HUDEP-2 (cell line): Measurements from ENCODE around the gene STK39.
A peak's percentile ranks its signal among the peaks of the same experiment; 100 is the strongest.

Experiments used
- DNase-seq, 76 experiments: peaks; one replicate each; lab custom pipeline; 2025; ENCODE audit not compliant: unreplicated experiment in 76 of 76; lab: John Stamatoyannopoulos, UW

The STK39 gene

GRCh38 chr2:168025487-168026202 is 221.8 kb downstream of the STK39 start:
- DNase-seq = no peak

GRCh38 chr2:168024459-168024858 is 222.9 kb downstream of the STK39 start:
- no peak for DNase-seq

- no peak for DNase-seq
Observed at GRCh38 chr2:168021800-168022587, 225.4 kb downstream of the STK39 start.

GRCh38 chr2:168015274-168015953 is 232.0 kb downstream of the STK39 start:
- no peak for DNase-seq

- no peak for DNase-seq
Observed at GRCh38 chr2:168009900-168010299, 237.5 kb downstream of the STK39 start.

GRCh38 chr2:168008646-168009195 is 238.7 kb downstream of the STK39 start:
- peak in 11 of 76 experiments; percentile 1 to 44 (median 9) for DNase-seq

GRCh38 chr2:168006498-168006897 is 240.9 kb downstream of the STK39 start:
- no peak for DNase-seq

- DNase-seq = no peak
Observed at GRCh38 chr2:168005586-168005985, 241.8 kb downstream of the STK39 start.

- DNase-seq = no peak
Observed at GRCh38 chr2:168003876-168004275, 243.5 kb downstream of the STK39 start.

GRCh38 chr2:168002021-168002553 is 245.3 kb downstream of the STK39 start:
- DNase-seq = no peak

GRCh38 chr2:167992278-167992677 is 255.1 kb downstream of the STK39 start:
- DNase-seq = no peak

- no peak for DNase-seq
Observed at GRCh38 chr2:167990062-167990461, 257.3 kb downstream of the STK39 start.

GRCh38 chr2:167988296-167988695 is 259.1 kb downstream of the STK39 start:
- DNase-seq = no peak

- DNase-seq = no peak
Observed at GRCh38 chr2:167987558-167987957, 259.8 kb downstream of the STK39 start.

GRCh38 chr2:167987026-167987425 is 260.4 kb downstream of the STK39 start:
- no peak for DNase-seq

- no peak for DNase-seq
Observed at GRCh38 chr2:167986223-167986622, 261.2 kb downstream of the STK39 start.

GRCh38 chr2:167981945-167982344 is 265.4 kb downstream of the STK39 start:
- DNase-seq = no peak

GRCh38 chr2:167980439-167980838 is 267.0 kb downstream of the STK39 start:
- no peak for DNase-seq

GRCh38 chr2:167972746-167973145 is 274.6 kb downstream of the STK39 start:
- DNase-seq = no peak

- no peak for DNase-seq
Observed at GRCh38 chr2:167972020-167972419, 275.4 kb downstream of the STK39 start.
